Parathyroid adenoma (tissue), 2 donors: ENCODE measurements around the gene TEX19.

Experiments used
- H2AFZ ChIP-seq: fragments of 300-600 bp; sonication (generic); one replicate; pipeline ENCODE4 v1.7.0; 2017; ENCODE audit warnings: antibody characterized with exemption, mild to moderate bottlenecking
- H3K27ac ChIP-seq: fragments of 300-600 bp; sonication (generic); one replicate; pipeline ENCODE4 v1.7.0; 2017
- H3K27me3 ChIP-seq: fragments of 300-600 bp; sonication (generic); one replicate; pipeline ENCODE4 v1.7.0; 2017; ENCODE audit warnings: low read length; ENCODE audit not compliant: control insufficient read depth, insufficient read depth
- H3K36me3 ChIP-seq: fragments of 300-600 bp; sonication (generic); one replicate; pipeline ENCODE4 v1.7.0; 2017; ENCODE audit warnings: low read length; ENCODE audit not compliant: control insufficient read depth, insufficient read depth
- H3K4me1 ChIP-seq: fragments of 300-600 bp; sonication (generic); one replicate; pipeline ENCODE4 v1.7.0; 2017; ENCODE audit warnings: control low read depth
- H3K4me2 ChIP-seq: fragments of 300-600 bp; sonication (generic); one replicate; pipeline ENCODE4 v1.7.0; 2017; ENCODE audit warnings: low read length
- H3K4me3 ChIP-seq: fragments of 300-600 bp; sonication (generic); one replicate; pipeline ENCODE4 v1.7.0; 2017; ENCODE audit warnings: low read depth, low read length
- H3K79me2 ChIP-seq: fragments of 300-600 bp; sonication (generic); one replicate; pipeline ENCODE4 v1.7.0; 2017; ENCODE audit warnings: control low read depth
- H3K9ac ChIP-seq: fragments of 300-600 bp; sonication (generic); one replicate; pipeline ENCODE4 v1.7.0; 2017; ENCODE audit warnings: mild to moderate bottlenecking
- H3K9me3 ChIP-seq: fragments of 300-600 bp; sonication (generic); one replicate; pipeline ENCODE4 v1.7.0; 2017; ENCODE audit warnings: low read length; ENCODE audit not compliant: control insufficient read depth
- TF ChIP-seq, protein P1 (sequence below): fragments of 300-600 bp; sonication (generic); IDR thresholded peaks from one replicate; pipeline ENCODE4 v1.7.0; 2017; ENCODE audit warnings: antibody characterized with exemption, mild to moderate bottlenecking
- donor health status: primary hyperparathyroidism.

Gene TEX19

DNA sequence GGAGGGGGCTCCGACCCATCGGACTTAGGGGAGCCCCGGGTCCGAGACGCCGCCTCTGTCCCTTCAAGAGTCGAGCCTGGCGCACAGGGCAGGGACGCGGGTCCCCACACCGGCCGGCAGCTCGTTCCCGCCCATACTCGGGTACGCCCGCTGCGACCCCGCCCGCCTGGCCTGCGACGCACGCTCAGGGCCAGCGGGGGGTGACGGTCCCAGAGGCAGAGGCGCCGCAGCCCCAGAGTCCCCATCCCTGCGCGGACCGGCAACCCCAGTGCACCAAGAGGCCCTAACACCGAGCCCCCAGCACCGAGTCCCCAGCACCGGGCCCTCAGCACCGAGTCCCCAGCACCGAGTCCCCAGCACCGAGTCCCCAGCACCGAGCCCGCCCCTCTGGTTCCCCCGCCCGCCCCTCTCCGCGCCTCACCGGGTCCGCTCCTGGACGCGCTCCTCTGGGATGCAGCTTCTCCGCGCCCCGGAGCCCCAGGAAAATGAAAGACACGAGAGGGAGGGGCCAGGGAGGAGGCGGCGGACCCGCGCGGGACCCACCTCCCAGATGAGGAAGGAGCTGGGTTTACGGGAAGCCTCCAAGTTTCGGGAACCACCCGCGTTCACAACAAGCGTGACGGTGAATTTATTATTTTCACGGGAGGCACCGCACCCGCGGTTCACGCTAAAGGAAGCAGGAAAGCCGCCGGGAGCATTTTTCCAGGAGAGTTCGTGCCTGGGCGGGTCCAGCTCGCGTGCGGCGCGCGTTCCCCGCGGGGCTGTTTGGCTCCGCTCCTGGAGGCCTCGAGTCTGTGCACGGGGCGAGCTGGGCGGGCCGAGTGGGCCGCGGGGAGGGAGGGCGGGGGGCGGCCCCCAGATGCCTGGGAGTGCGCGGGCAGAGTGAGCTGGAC lies 25.5 kb upstream of the TEX19 start, which contains the start of gene SECTM1:
Gene SECTM1 (minus strand): TSS at position 488 of the 893 bp plus-strand sequence. CDS start 6,526 bp downstream, outside the sequence.
- Histone ChIP-seq H3K79me2 (no peaks in the 10 kb centered on the region), H3K36me3 (no peaks in the 10 kb centered on the region), H3K9me3 (no peaks in the 10 kb centered on the region), H3K4me3 (peak within 1 kb of the TSS; percentile 59), H3K9ac (no peak within 1 kb of the TSS), H3K27me3 (no peaks in the 10 kb centered on the region), H3K4me2 (peak within 1 kb of the TSS; percentile 76), H3K4me1 (peaks cover 12% of the 10 kb centered on the region), H3K27ac (no peak within 1 kb of the TSS), H2AFZ (peak within 1 kb of the TSS; percentile 72)
- TF ChIP-seq, protein P1, sequence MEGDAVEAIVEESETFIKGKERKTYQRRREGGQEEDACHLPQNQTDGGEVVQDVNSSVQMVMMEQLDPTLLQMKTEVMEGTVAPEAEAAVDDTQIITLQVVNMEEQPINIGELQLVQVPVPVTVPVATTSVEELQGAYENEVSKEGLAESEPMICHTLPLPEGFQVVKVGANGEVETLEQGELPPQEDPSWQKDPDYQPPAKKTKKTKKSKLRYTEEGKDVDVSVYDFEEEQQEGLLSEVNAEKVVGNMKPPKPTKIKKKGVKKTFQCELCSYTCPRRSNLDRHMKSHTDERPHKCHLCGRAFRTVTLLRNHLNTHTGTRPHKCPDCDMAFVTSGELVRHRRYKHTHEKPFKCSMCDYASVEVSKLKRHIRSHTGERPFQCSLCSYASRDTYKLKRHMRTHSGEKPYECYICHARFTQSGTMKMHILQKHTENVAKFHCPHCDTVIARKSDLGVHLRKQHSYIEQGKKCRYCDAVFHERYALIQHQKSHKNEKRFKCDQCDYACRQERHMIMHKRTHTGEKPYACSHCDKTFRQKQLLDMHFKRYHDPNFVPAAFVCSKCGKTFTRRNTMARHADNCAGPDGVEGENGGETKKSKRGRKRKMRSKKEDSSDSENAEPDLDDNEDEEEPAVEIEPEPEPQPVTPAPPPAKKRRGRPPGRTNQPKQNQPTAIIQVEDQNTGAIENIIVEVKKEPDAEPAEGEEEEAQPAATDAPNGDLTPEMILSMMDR = no peak

DNA sequence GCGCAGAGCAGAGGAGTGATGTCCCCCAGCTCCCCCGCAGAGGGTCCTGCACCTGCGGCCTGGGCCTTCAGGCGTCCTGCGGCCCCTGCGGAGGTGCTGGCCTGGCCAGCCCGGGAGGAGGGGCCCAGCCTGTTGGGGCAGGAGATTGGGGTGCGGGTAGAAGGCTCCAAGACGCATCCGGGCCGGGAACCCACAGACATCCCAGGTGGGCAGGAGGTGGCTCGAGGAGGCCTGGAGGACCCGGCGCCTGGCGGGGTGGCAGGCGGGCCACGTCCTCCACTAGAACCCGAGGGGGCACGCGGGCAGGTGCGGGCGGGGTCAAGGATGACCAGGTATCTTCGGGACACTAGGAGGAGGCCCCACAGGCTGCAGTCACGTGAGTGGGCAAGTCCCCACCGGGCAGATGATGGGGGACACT lies 24.8 kb upstream of the TEX19 start:
- TF ChIP-seq, protein P1 = no peak
- Histone ChIP-seq H3K36me3 (no peaks in the 10 kb centered on the region), H3K4me2 (no peak overlapping the region), H2AFZ (no peak overlapping the region), H3K9me3 (no peaks in the 10 kb centered on the region), H3K4me1 (peaks cover 12% of the 10 kb centered on the region), H3K27me3 (no peaks in the 10 kb centered on the region), H3K4me3 (no peak overlapping the region), H3K9ac (no peak overlapping the region), H3K79me2 (no peaks in the 10 kb centered on the region), H3K27ac (no peak overlapping the region)

DNA sequence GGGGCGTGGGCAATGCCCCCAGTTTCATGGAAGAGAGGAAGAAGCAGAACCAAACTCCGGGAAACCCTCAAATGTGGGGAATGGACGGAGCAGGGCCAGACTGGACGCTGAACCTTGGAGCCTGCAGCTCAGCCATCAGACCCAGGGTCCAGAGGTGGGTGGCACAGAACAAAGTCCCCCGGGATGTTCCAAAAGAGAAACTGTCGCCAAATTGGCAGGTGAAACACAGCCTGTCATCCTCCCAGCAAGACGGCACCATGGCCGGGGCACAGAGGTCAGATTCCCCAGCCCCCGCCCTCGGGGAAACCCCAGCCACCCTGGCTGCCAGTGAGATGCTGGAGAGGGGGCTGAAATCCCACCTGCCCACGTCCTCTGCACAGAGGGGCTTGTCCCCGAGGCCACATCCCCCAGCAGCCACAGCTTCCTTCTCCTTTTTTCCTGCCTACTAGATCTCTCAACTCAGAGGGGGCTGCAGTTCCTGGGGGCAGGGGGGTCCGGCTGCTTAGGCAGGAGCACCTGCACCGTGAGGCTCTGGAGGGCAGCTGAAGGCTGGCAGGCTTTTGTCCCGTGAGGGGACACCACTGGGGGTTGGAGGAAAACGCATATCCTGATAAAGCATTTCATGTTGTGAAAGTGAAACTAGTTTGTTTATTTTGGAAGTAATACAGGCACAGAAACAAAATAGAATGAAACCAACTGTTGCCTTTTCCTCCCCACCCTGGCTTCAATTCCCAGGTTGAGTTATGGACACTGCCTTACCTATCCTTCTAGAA lies 24.2 kb upstream of the TEX19 start:
- H3K79me2 ChIP-seq = no peaks in the 10 kb centered on the region
- no peaks in the 10 kb centered on the region for H3K9me3 ChIP-seq
- H3K4me1 ChIP-seq = peaks cover 12% of the 10 kb centered on the region
- H2AFZ ChIP-seq = no peak overlapping the region
- no peaks in the 10 kb centered on the region for H3K27me3 ChIP-seq
- TF ChIP-seq, protein P1 = no peak
- H3K9ac ChIP-seq = no peak overlapping the region
- peak overlapping the region; percentile 58 for H3K4me2 ChIP-seq
- no peaks in the 10 kb centered on the region for H3K36me3 ChIP-seq
- no peak overlapping the region for H3K27ac ChIP-seq
- H3K4me3 ChIP-seq = peak overlapping the region; percentile 36

DNA sequence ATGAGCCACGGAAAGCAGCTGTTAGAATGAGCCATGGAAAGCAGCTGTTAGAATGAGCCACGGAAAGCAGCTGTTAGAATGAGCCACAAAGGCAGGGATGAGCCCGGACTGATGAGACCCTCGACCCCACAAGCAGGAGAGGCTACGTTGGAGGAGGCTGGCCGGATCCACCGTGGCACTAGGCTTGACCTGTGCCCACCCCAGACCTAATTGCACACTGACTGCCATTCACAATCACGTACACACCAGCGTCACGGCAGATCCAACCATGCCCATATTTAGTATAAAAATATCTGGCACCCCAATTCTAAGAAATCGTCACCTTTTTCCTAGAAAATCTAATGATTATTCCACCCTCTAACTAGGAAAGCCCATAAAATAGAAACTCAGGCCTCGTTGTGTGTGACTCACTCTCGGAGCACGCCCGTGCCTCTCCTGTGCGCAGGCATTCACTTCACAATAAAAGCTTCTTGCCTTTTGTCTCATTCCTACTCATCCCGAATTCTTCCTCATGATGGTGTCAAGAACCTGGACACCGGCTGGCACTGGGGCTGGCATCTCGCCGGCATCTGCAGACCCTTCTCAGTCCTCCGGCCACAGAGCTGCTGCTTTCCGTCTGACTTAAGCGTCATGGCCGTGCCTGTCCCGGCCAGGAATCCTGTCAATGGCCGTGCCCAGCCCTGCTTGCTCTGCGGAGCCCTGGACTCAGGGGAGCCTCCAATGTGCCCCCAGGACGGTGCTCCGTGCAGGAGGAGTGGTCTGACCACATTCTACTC lies 20.0 kb upstream of the TEX19 start:
- Histone ChIP-seq H3K36me3 (no peaks in the 10 kb centered on the region), H2AFZ (peak overlapping the region; percentile 7), H3K4me1 (no peaks in the 10 kb centered on the region), H3K79me2 (no peaks in the 10 kb centered on the region), H3K27me3 (no peaks in the 10 kb centered on the region), H3K4me3 (no peak overlapping the region), H3K27ac (no peak overlapping the region), H3K9ac (no peak overlapping the region), H3K4me2 (peak overlapping the region; percentile 35), H3K9me3 (no peaks in the 10 kb centered on the region)
- TF ChIP-seq, protein P1 = no peak
